Ishikawa (cell line): ENCODE data around the gene DTWD2.

Source experiments
- CEBPB ChIP-seq: IDR thresholded peaks from 2 replicates; pipeline ENCODE4 v1.6.1; 2012
- CREB1 ChIP-seq: IDR thresholded peaks from 2 replicates; pipeline ENCODE4 v1.6.1; 2012; ENCODE audit warnings: low read depth
- EP300 ChIP-seq: IDR thresholded peaks from 2 replicates; pipeline ENCODE4 v1.6.1; 2012; ENCODE audit warnings: borderline replicate concordance
- FOXM1 ChIP-seq: IDR thresholded peaks from 2 replicates; pipeline ENCODE4 v1.6.1; 2012; ENCODE audit warnings: low read depth, borderline replicate concordance
- NFIC ChIP-seq: IDR thresholded peaks from 2 replicates; pipeline ENCODE4 v1.6.1; 2012
- RAD21 ChIP-seq: IDR thresholded peaks from 2 replicates; pipeline ENCODE4 v1.6.1; 2012; ENCODE audit warnings: low read depth
- TAF1 ChIP-seq: IDR thresholded peaks from 2 replicates; pipeline ENCODE4 v1.6.1; 2012; ENCODE audit warnings: low read depth, mild to moderate bottlenecking
- TCF12 ChIP-seq: IDR thresholded peaks from 2 replicates; pipeline ENCODE4 v1.6.1; 2012; ENCODE audit warnings: low read depth
- TEAD4 ChIP-seq: IDR thresholded peaks from 2 replicates; pipeline ENCODE4 v1.6.1; 2012
- YY1 ChIP-seq: IDR thresholded peaks from 2 replicates; pipeline ENCODE4 v1.6.1; 2012; ENCODE audit warnings: low read depth
- ZBTB7A ChIP-seq: IDR thresholded peaks from 2 replicates; pipeline ENCODE4 v1.6.1; 2012; ENCODE audit warnings: low read depth
- TF ChIP-seq, protein P1 (sequence below): IDR thresholded peaks from 2 replicates; pipeline ENCODE4 v1.6.1; 2012; ENCODE audit warnings: low read depth, mild to moderate bottlenecking
- TF ChIP-seq, protein P2 (sequence below): IDR thresholded peaks from 2 replicates; pipeline ENCODE4 v1.6.1; 2012
- TF ChIP-seq, protein P3 (sequence below): IDR thresholded peaks from 2 replicates; pipeline ENCODE4 v1.6.1; 2012

DNA sequence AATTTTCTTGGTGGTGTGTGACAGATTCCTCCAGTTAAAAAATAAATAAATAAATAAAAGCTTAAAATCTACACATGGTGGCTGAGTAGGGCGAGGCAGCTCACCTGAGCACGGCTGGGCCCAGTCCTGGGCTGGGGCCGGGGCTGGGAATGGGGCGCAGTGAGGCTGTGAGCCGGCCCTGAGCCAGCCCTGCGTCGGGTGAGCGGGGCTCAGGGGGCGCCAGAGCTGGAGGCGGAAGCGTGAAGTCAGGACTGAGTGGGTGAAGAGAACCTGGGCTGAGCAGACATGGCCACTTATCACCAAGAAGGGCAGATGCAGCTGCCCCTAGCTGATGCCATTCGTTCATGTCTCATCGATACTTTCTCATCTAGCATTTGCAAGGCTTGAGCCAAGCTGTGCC lies 22.8 kb upstream of the DTWD2 start:
- TF ChIP-seq TCF12 (no peak), CREB1 (no peak), RAD21 (no peak), CEBPB (no peak), EP300 (no peak), FOXM1 (no peak), TAF1 (no peak), TEAD4 (no peak), YY1 (no peak), ZBTB7A (no peak), NFIC (no peak)
- TF ChIP-seq, protein P1, sequence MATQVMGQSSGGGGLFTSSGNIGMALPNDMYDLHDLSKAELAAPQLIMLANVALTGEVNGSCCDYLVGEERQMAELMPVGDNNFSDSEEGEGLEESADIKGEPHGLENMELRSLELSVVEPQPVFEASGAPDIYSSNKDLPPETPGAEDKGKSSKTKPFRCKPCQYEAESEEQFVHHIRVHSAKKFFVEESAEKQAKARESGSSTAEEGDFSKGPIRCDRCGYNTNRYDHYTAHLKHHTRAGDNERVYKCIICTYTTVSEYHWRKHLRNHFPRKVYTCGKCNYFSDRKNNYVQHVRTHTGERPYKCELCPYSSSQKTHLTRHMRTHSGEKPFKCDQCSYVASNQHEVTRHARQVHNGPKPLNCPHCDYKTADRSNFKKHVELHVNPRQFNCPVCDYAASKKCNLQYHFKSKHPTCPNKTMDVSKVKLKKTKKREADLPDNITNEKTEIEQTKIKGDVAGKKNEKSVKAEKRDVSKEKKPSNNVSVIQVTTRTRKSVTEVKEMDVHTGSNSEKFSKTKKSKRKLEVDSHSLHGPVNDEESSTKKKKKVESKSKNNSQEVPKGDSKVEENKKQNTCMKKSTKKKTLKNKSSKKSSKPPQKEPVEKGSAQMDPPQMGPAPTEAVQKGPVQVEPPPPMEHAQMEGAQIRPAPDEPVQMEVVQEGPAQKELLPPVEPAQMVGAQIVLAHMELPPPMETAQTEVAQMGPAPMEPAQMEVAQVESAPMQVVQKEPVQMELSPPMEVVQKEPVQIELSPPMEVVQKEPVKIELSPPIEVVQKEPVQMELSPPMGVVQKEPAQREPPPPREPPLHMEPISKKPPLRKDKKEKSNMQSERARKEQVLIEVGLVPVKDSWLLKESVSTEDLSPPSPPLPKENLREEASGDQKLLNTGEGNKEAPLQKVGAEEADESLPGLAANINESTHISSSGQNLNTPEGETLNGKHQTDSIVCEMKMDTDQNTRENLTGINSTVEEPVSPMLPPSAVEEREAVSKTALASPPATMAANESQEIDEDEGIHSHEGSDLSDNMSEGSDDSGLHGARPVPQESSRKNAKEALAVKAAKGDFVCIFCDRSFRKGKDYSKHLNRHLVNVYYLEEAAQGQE, result no peak
- TF ChIP-seq, protein P2, sequence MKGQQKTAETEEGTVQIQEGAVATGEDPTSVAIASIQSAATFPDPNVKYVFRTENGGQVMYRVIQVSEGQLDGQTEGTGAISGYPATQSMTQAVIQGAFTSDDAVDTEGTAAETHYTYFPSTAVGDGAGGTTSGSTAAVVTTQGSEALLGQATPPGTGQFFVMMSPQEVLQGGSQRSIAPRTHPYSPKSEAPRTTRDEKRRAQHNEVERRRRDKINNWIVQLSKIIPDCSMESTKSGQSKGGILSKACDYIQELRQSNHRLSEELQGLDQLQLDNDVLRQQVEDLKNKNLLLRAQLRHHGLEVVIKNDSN, result no peak
- TF ChIP-seq, protein P3, sequence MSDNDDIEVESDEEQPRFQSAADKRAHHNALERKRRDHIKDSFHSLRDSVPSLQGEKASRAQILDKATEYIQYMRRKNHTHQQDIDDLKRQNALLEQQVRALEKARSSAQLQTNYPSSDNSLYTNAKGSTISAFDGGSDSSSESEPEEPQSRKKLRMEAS, result no peak
